ENCODE measurements around the gene KCNH3. TPM values are rescaled to one million over a fixed set of nuclear protein-coding genes. Genes with fewer than 3 reads are reported as not detected.

KCNH3 gene
- polyA plus RNA-seq, 1 donor (not counting 4 experiments of a cell fraction or from before 2014, with no cell fraction given): 0.08 TPM

DNA sequence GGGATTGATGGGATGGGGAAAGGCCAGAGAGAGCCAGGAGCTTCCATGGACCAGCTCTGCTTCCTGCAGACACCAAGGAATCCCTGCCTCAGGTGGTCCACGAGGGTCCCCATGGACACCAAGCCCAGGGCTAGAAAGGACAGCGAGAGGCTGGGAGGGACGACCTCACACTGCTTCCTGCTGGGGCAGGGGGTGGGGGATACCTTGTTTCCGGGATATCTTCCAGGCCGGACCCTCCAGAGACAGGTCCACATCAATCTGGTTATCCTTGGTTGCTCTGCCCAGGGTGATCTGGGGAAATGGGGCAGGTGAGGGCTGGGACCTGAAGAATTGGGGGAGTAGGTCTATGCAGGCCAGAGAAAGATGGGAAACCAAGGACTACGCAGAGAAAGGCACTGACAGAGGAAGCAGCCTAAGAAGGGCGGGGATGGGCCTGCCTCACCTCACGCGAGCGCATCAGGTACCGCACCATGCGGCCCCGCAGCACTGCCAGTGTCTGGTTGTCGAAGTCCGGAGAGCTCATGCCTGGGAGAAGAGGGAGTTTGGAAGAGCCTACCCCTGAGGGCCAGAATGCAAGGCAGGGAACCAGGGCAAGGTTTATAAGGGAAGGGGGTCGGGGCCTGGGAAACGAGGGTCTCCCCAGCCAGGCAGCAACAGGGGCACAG, 20.3 kb downstream of the KCNH3 start:
- H3K9me1 ChIP-seq (ENCODE audit: control insufficient read depth, extremely low read depth, insufficient read depth, low read length): no peaks in the 10 kb centered on the region
- no peaks in the 10 kb centered on the region for H3K79me2 ChIP-seq (ENCODE audit: control insufficient read depth, insufficient read depth, low read length)
- dilution Hi-C loops (cut with MboI; ENCODE audit: extremely low pct_ligation_motif_present, low sequenced_read_pairs): no loop called here
- no peaks in the 10 kb centered on the region for H3K9me3 ChIP-seq (ENCODE audit: control insufficient read depth, low read depth, low read length)
- no peak overlapping the region for H3K27ac ChIP-seq (ENCODE audit: control insufficient read depth, insufficient read depth, low read length)
- H3K4me2 ChIP-seq (ENCODE audit: control insufficient read depth, extremely low read depth, insufficient read depth, low read depth, low read length): no peak overlapping the region
- no peaks in the 10 kb centered on the region for H4K20me1 ChIP-seq (ENCODE audit: control insufficient read depth, extremely low read depth, insufficient read depth, low read length)
- H3K27me3 ChIP-seq (ENCODE audit: control insufficient read depth, extremely low read depth, insufficient read depth, low read length): no peaks in the 10 kb centered on the region
- H3K4me3 ChIP-seq (ENCODE audit: control insufficient read depth in 2 of 3, extremely low read depth in 1 of 3, insufficient read depth in 2 of 3, low read depth in 1 of 3, low read length in 3 of 3): no peak overlapping the region
- H3K4me1 ChIP-seq (ENCODE audit: control insufficient read depth, extremely low read depth, insufficient read depth, low read length): no peaks in the 10 kb centered on the region
- H3K36me3 ChIP-seq (ENCODE audit: control insufficient read depth in 2 of 2, extremely low read depth in 1 of 2, insufficient read depth in 2 of 2, low read length in 2 of 2): peaks cover 38 to 46% of the 10 kb centered on the region in 2 experiments
- TF ChIP-seq EZH2 (IDR thresholded peaks at IDR 0.05; ENCODE audit: low read length): no peak
- TF ChIP-seq, protein P1, sequence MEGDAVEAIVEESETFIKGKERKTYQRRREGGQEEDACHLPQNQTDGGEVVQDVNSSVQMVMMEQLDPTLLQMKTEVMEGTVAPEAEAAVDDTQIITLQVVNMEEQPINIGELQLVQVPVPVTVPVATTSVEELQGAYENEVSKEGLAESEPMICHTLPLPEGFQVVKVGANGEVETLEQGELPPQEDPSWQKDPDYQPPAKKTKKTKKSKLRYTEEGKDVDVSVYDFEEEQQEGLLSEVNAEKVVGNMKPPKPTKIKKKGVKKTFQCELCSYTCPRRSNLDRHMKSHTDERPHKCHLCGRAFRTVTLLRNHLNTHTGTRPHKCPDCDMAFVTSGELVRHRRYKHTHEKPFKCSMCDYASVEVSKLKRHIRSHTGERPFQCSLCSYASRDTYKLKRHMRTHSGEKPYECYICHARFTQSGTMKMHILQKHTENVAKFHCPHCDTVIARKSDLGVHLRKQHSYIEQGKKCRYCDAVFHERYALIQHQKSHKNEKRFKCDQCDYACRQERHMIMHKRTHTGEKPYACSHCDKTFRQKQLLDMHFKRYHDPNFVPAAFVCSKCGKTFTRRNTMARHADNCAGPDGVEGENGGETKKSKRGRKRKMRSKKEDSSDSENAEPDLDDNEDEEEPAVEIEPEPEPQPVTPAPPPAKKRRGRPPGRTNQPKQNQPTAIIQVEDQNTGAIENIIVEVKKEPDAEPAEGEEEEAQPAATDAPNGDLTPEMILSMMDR (optimal IDR thresholded peaks at IDR 0.05 in 1 of 3, IDR thresholded peaks at IDR 0.05 in 1 of 3, conservative IDR thresholded peaks at IDR 0.05 in 1 of 3; ENCODE audit: extremely low read depth in 1 of 3, insufficient read depth in 2 of 3, low read length in 3 of 3): no peak
- no peak overlapping the region for H3K9ac ChIP-seq (ENCODE audit: control insufficient read depth, extremely low read depth, insufficient read depth, low read length)
- FAIRE-seq (no peak), DNase-seq (ENCODE audit: low read depth, low spot score) (no peak)
- H2AFZ ChIP-seq (ENCODE audit: control insufficient read depth, low read length): no peak overlapping the region

DNA sequence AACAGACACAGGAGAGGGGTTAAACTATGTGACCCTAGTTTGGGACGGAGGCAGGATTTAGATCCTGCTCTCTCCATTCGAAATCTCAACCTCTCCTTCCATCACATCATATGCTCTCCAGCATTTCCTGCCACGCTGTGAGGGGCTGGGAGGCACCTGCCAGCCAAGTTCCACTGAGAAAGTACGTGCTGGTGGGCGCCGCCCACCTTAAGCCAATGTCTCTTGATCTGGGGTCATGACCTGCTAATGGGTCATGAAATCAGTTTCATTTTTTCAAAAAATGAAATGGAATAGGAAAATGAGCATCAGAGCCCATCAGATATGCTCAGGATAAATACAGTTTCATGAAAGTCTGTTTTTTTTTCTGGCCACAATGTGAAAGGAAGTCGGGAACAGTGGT, 21.9 kb downstream of the KCNH3 start:
- H3K79me2 ChIP-seq (ENCODE audit: control insufficient read depth, insufficient read depth, low read length): peaks cover under 1% of the 10 kb centered on the region
- H3K9ac ChIP-seq (ENCODE audit: control insufficient read depth, extremely low read depth, insufficient read depth, low read length): no peak overlapping the region
- peaks cover 44 to 46% of the 10 kb centered on the region in 2 experiments for H3K36me3 ChIP-seq (ENCODE audit: control insufficient read depth in 2 of 2, extremely low read depth in 1 of 2, insufficient read depth in 2 of 2, low read length in 2 of 2)
- H3K4me3 ChIP-seq (ENCODE audit: control insufficient read depth in 2 of 3, extremely low read depth in 1 of 3, insufficient read depth in 2 of 3, low read depth in 1 of 3, low read length in 3 of 3): no peak overlapping the region
- no peaks in the 10 kb centered on the region for H3K9me1 ChIP-seq (ENCODE audit: control insufficient read depth, extremely low read depth, insufficient read depth, low read length)
- TF ChIP-seq, protein P1 (optimal IDR thresholded peaks at IDR 0.05 in 1 of 3, IDR thresholded peaks at IDR 0.05 in 1 of 3, conservative IDR thresholded peaks at IDR 0.05 in 1 of 3; ENCODE audit: extremely low read depth in 1 of 3, insufficient read depth in 2 of 3, low read length in 3 of 3): no peak
- no peak for TF ChIP-seq EZH2 (IDR thresholded peaks at IDR 0.05; ENCODE audit: low read length)
- dilution Hi-C loops (cut with MboI; ENCODE audit: extremely low pct_ligation_motif_present, low sequenced_read_pairs): no loop called here
- no peak for DNase-seq (ENCODE audit: low read depth, low spot score)
- no peak overlapping the region for H2AFZ ChIP-seq (ENCODE audit: control insufficient read depth, low read length)
- H3K27me3 ChIP-seq (ENCODE audit: control insufficient read depth, extremely low read depth, insufficient read depth, low read length): no peaks in the 10 kb centered on the region
- H3K4me1 ChIP-seq (ENCODE audit: control insufficient read depth, extremely low read depth, insufficient read depth, low read length): no peaks in the 10 kb centered on the region
- H3K4me2 ChIP-seq (ENCODE audit: control insufficient read depth, extremely low read depth, insufficient read depth, low read depth, low read length): no peak overlapping the region
- H4K20me1 ChIP-seq (ENCODE audit: control insufficient read depth, extremely low read depth, insufficient read depth, low read length): no peaks in the 10 kb centered on the region
- no peak overlapping the region for H3K27ac ChIP-seq (ENCODE audit: control insufficient read depth, insufficient read depth, low read length)
- no peaks in the 10 kb centered on the region for H3K9me3 ChIP-seq (ENCODE audit: control insufficient read depth, low read depth, low read length)
- no peak for FAIRE-seq
